NCI-H2196 treated with DMSO at 0.1 percent for 48 hours (cell line): Measurements from ENCODE around the gene GNA12.

Experiments
- DNase-seq: peaks from one replicate; lab custom pipeline; 2025; ENCODE audit not compliant: unreplicated experiment; lab: John Stamatoyannopoulos, UW

GNA12 gene

GRCh38 chr7:2785071-2785500 lies 59.0 kb downstream of the GNA12 start:
- no peak for DNase-seq

- no peak for DNase-seq
Observed at GRCh38 chr7:2782565-2782964, 61.5 kb downstream of the GNA12 start.

GRCh38 chr7:2782121-2782520 lies 62.0 kb downstream of the GNA12 start:
- no peak for DNase-seq

- no peak for DNase-seq
Observed at GRCh38 chr7:2781636-2782035, 62.5 kb downstream of the GNA12 start.

GRCh38 chr7:2779051-2779450 lies 65.1 kb downstream of the GNA12 start:
- DNase-seq, result no peak

- no peak for DNase-seq
Observed at GRCh38 chr7:2777898-2778535, 66.1 kb downstream of the GNA12 start.

- no peak for DNase-seq
Observed at GRCh38 chr7:2776401-2776800, 67.7 kb downstream of the GNA12 start.

GRCh38 chr7:2775785-2776184 lies 68.3 kb downstream of the GNA12 start:
- DNase-seq, result no peak

- DNase-seq, result no peak
Observed at GRCh38 chr7:2775376-2775775, 68.7 kb downstream of the GNA12 start.

- no peak for DNase-seq
Observed at GRCh38 chr7:2774935-2775334, 69.2 kb downstream of the GNA12 start.

GRCh38 chr7:2774280-2774679 lies 69.8 kb downstream of the GNA12 start:
- DNase-seq, result no peak

- no peak for DNase-seq
Observed at GRCh38 chr7:2773608-2774007, 70.5 kb downstream of the GNA12 start.

- no peak for DNase-seq
Observed at GRCh38 chr7:2771274-2771731, 72.8 kb downstream of the GNA12 start.

GRCh38 chr7:2764621-2765020 lies 79.5 kb downstream of the GNA12 start:
- no peak for DNase-seq

- no peak for DNase-seq
Observed at GRCh38 chr7:2763597-2763996, 80.5 kb downstream of the GNA12 start.

GRCh38 chr7:2761801-2762497 lies 82.2 kb downstream of the GNA12 start:
- DNase-seq, result no peak

GRCh38 chr7:2761131-2761624 lies 82.9 kb downstream of the GNA12 start:
- no peak for DNase-seq

GRCh38 chr7:2760098-2760889 lies 83.8 kb downstream of the GNA12 start:
- peak; percentile 40 for DNase-seq

- DNase-seq, result no peak
Observed at GRCh38 chr7:2759736-2760097, 84.4 kb downstream of the GNA12 start.

- no peak for DNase-seq
Observed at GRCh38 chr7:2758673-2759616, 85.2 kb downstream of the GNA12 start.
